NCI-H748 treated with DMSO at 0.1 percent for 48 hours (cell line): ENCODE measurements around the gene ZMYND8.
"Not testable (repeated sequence)": the region's sequence is repeated elsewhere in the genome, so short reads cannot be mapped to it uniquely, and the experiment has no call there.

ENCODE experiments used
- DNase-seq: peaks from one replicate; lab custom pipeline; 2025; lab: John Stamatoyannopoulos, UW

ZMYND8 gene

GRCh38 chr20:47204008-47204849 is 152.3 kb downstream of the ZMYND8 start:
- no peak for DNase-seq

GRCh38 chr20:47202733-47203667 is 153.5 kb downstream of the ZMYND8 start:
- DNase-seq = no peak

GRCh38 chr20:47201074-47201730 is 155.3 kb downstream of the ZMYND8 start:
- no peak for DNase-seq

- DNase-seq = no peak
Observed at GRCh38 chr20:47198996-47199552, 157.4 kb downstream of the ZMYND8 start.

GRCh38 chr20:47198254-47198671 is 158.2 kb downstream of the ZMYND8 start:
- DNase-seq = no peak

GRCh38 chr20:47196091-47197081 is 160.1 kb downstream of the ZMYND8 start:
- no peak for DNase-seq

GRCh38 chr20:47195573-47195972 is 160.9 kb downstream of the ZMYND8 start:
- DNase-seq = no peak

- no peak for DNase-seq
Observed at GRCh38 chr20:47191956-47192355, 164.5 kb downstream of the ZMYND8 start.

- no peak for DNase-seq
Observed at GRCh38 chr20:47191074-47191673, 165.3 kb downstream of the ZMYND8 start.

- no peak for DNase-seq
Observed at GRCh38 chr20:47189060-47189459, 167.4 kb downstream of the ZMYND8 start.

- no peak for DNase-seq
Observed at GRCh38 chr20:47188540-47188939, 168.0 kb downstream of the ZMYND8 start.

GRCh38 chr20:47187450-47188195 is 168.9 kb downstream of the ZMYND8 start:
- no peak for DNase-seq

GRCh38 chr20:47183367-47183766 is 173.1 kb downstream of the ZMYND8 start:
- DNase-seq = no peak

GRCh38 chr20:47181056-47181862 is 175.2 kb downstream of the ZMYND8 start:
- no peak for DNase-seq

- no peak for DNase-seq
Observed at GRCh38 chr20:47179267-47179666, 177.2 kb downstream of the ZMYND8 start.

- no peak for DNase-seq
Observed at GRCh38 chr20:47178851-47179250, 177.6 kb downstream of the ZMYND8 start.

GRCh38 chr20:47178277-47178676 is 178.2 kb downstream of the ZMYND8 start:
- DNase-seq = no peak

GRCh38 chr20:47176217-47176616 is 180.3 kb downstream of the ZMYND8 start:
- not testable (repeated sequence) for DNase-seq

- DNase-seq = no peak
Observed at GRCh38 chr20:47175493-47175892, 181.0 kb downstream of the ZMYND8 start.
